PC-3 (cell line): ENCODE results near the gene ADGRD1.

ENCODE experiments used
- EZH2 ChIP-seq: fragments of 300-600 bp; sonication (generic); IDR thresholded peaks from one replicate; pipeline ENCODE4 v1.6.1; 2017; ENCODE audit warnings: antibody characterized with exemption, mild to moderate bottlenecking, low read length; ENCODE audit not compliant: unreplicated experiment
- EZH2phosphoT487 ChIP-seq: fragments of 300-600 bp; sonication (generic); IDR thresholded peaks from 2 replicates; pipeline ENCODE4 v1.6.1; 2018; ENCODE audit warnings: mild to moderate bottlenecking, antibody characterized with exemption, low read length, borderline replicate concordance
- TF ChIP-seq, protein P1 (sequence below): fragments of 300-600 bp; sonication (generic); conservative IDR thresholded peaks from 2 replicates; pipeline ENCODE4 v1.5.1; 2017; ENCODE audit warnings: antibody characterized with exemption, low read depth, mild to moderate bottlenecking, low read length

DNA sequence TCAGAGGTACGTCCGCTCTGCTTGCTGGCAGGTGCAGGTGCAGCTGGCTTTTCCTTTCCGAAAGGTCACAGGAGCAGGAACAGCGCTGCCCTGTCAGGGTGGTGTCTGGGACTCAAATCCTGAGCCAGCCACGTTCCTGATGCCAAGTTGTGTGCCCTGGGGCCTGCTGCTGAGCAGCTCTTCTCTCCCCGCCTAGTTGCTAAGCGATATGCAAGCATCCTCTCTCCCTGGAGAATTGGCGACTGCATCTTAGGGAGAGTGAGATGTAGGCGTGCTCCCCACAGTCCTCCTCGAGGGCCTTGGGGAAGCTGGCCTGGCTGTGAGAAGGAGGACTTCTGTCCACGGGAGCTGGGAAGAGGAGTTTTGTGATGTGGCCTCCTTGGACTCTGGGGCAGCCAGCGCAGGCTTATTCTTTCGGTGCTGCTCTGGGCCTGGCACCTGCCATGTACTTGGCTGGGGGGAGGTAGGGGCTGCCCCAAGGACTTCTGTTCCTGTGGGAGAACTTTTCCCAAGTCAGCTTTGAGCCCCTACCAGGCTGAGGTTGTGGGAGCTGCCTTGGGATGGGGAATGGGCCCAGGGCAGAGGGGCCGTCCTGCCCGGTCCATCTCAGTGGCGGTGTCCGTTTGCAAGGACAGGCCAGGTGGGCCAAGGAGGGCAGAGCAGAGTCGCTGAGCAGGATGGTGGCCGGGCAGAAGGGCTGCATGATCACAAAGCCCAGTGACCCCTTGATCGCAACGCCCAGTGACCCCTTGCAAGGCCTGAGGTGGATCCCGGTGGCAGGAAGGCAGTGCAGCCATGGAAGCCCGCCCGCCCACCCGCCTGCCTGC lies 183.5 kb downstream of the ADGRD1 start:
- TF ChIP-seq, protein P1, sequence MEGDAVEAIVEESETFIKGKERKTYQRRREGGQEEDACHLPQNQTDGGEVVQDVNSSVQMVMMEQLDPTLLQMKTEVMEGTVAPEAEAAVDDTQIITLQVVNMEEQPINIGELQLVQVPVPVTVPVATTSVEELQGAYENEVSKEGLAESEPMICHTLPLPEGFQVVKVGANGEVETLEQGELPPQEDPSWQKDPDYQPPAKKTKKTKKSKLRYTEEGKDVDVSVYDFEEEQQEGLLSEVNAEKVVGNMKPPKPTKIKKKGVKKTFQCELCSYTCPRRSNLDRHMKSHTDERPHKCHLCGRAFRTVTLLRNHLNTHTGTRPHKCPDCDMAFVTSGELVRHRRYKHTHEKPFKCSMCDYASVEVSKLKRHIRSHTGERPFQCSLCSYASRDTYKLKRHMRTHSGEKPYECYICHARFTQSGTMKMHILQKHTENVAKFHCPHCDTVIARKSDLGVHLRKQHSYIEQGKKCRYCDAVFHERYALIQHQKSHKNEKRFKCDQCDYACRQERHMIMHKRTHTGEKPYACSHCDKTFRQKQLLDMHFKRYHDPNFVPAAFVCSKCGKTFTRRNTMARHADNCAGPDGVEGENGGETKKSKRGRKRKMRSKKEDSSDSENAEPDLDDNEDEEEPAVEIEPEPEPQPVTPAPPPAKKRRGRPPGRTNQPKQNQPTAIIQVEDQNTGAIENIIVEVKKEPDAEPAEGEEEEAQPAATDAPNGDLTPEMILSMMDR = no peak
- no peak for TF ChIP-seq EZH2
- no peak for TF ChIP-seq EZH2phosphoT487
